Right lung (tissue), 5 donors: ENCODE data around the gene GALNT18. TPM values are rescaled to one million over a fixed set of nuclear protein-coding genes. Genes with fewer than 3 reads are reported as not detected.
A peak's percentile ranks its signal among the peaks of the same experiment; 100 is the strongest.

Source experiments
- DNase-seq, 2 donors: peaks; one replicate each; pipeline ENCODE4 v3.0.0-alpha.2; 2013
- polyA plus RNA-seq, 5 donors: library from polyadenylated mRNA; unstranded; fragments of 120-200 nt; gene quantifications; one replicate each; pipeline versions ENCODE4 v1.2.1 to v1.2.3, GENCODE V29; 2013; ENCODE audit warnings: inconsistent platforms in 1 of 5, low replicate concordance in 1 of 5; ENCODE audit not compliant: insufficient read length in 5 of 5, insufficient read depth in 1 of 5

GALNT18 gene
- polyA plus RNA-seq, 5 donors, result 18.0 to 26.8 (median 20.7) TPM

- no peak for DNase-seq
Measured at GRCh38 chr11:11628651-11629050, 6.8 kb upstream of the GALNT18 start.

DNA sequence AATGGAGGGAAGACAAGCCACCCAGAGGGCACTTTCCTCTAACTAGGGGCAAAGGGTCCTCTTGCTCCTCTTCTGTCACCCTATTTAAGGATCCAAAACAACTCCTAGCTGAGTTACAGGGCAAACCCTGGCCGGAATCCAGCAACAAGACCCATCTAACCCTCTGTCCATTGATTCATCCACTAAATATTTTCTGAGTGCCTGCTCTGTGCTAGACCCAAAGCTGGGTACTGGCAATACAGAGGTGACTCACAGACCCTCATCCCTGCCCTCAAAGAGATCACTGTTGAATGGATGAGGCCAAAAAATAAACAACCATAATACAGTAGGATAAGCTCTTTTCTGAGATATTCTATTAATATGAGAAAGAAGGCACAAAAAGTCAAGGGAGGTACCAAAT lies 4.3 kb upstream of the GALNT18 start:
- DNase-seq, result no peak

- no peak for DNase-seq
Measured at GRCh38 chr11:11624926-11625325, 3.1 kb upstream of the GALNT18 start.

GRCh38 chr11:11624204-11624603 lies 2.4 kb upstream of the GALNT18 start:
- no peak for DNase-seq

GRCh38 chr11:11622772-11623171 lies 967 bp upstream of the GALNT18 start:
- no peak for DNase-seq

GRCh38 chr11:11622340-11622706 lies 518 bp upstream of the GALNT18 start:
- no peak for DNase-seq

DNA sequence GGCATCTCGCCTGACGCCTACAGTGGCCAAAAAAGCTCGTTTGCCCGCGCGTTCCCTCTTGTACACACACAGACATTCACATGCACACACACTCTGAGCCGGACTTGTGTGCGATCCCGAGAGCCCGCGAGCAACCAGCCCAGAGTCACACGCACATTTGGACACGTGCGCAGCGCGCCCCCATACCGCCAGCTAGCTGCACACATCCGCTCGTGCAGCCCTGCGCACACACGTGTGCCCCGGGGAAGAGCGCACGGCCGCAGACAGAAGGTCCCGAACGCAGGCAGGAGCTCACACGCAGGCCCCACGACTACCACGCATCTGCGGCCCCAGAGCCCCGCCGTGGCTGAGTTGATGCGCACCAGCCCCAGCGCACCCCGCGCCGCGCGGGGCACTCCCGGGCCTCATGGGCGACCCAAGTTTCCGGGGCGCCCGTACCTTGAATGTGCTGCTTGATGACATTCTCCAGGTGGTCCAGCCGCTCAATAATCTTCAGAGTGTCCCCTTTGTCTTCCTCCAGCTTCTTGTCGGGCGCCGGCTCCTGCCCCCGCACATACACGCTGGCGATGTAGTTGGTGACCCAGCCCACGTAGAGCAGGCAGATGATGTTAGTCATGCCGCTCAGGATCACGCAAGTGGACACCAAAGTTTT lies 758 bp downstream of the GALNT18 start:
- DNase-seq, result peak; percentile 44 to 48

DNA sequence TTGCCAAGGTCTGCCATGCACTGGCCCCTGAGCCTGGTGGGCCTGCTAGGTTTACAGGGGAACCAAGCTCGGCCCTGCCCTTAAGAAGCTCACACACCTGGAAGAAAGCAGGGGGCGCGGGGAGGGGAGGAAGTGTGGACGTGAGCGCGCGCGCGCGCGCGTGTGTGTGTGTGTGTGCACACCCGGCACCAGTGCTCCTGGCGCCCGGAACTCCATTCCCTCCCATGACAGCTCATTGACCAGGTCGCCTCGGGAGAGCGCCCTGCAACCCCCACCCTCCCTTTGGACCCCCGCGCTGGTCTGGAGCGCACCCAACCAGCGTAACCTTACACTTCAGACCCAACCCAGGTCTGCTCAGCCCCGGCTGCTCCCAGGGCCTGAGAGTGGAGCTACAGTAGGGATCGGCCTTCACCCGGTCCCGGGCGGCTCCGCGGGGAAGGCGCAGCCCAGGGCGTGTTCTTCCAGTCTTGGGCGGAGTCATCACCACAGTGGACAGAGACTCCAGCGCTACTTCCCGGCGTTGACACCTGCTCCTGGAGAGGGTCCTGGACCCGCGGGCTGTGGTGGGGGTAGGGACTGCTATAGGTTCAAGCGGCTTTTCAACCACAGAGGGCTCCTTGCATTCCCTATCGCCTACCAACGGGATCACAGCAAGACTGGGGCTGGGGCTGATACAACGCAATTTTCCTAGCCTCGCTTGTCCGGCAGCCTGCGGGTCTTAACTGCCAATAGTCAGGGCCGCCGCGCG lies 1.5 kb downstream of the GALNT18 start:
- peak in 1 of 2 donors; percentile 24 for DNase-seq

DNA sequence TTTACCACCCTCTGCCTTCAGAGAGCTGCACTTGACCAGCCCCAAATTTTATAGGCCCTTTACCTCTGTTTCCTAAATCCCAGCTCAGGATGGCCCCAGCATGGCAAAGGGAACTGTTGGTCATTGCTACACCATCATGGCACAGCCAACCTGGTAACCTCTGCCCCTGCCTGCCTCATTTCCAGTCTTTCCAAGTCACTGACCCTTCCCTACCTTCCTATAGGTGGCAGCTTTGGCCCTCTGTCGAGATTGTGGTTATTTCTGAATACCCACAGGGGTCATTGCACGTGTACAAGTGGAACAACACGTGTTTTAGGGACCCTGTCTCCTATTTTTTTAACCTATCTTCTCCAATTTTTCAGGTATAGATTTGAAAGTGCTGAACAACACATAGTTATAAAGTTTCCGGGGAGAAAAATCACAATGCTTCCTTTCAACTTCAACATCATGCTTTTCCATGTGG lies 2.8 kb downstream of the GALNT18 start:
- DNase-seq, result no peak

GRCh38 chr11:11615086-11615485 lies 6.7 kb downstream of the GALNT18 start:
- no peak for DNase-seq

DNA sequence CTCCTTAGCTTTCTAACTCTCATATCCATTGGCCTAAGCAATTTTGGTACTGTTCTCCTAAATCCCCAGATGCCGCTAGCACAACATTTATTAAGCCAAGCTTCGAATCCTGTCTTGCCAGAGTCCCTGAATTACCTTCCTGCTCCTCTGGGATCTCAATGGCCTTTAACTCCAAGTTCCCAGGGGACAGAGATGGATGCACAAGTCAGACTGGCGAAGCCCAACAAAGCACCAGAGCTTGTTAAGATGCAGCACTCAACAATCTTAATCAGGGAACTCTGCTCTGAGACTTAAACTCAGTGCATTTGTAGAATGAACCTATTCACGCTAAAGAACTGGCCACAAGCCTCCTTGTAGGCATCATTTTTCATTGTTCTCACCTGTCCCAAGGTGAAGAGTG lies 9.4 kb downstream of the GALNT18 start:
- DNase-seq, result no peak

DNA sequence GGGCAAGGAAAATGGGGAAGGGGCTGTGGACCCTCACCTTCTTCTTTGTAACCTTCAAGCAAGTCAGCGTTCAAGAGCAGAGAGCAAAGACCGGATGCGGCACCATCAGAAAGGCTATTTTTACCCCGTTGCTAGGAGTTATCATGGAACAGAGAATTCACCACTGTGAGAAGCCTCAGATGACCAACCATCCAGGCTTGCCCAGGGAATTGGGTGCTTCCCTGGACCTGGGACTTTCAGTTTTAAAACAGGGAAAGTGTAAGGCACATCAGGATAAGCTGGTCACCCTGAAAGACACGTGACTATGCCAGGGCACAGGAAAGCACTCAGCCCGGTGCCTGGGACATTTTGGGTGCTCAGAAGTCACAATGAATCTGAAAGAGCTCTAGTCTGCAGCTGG lies 10.4 kb downstream of the GALNT18 start:
- no peak for DNase-seq

- no peak for DNase-seq
Measured at GRCh38 chr11:11608783-11609232, 13.0 kb downstream of the GALNT18 start.

GRCh38 chr11:11607772-11608171 lies 14.0 kb downstream of the GALNT18 start:
- DNase-seq, result no peak

GRCh38 chr11:11605821-11606450 lies 15.9 kb downstream of the GALNT18 start:
- DNase-seq, result no peak

GRCh38 chr11:11605181-11605580 lies 16.6 kb downstream of the GALNT18 start:
- DNase-seq, result no peak

DNA sequence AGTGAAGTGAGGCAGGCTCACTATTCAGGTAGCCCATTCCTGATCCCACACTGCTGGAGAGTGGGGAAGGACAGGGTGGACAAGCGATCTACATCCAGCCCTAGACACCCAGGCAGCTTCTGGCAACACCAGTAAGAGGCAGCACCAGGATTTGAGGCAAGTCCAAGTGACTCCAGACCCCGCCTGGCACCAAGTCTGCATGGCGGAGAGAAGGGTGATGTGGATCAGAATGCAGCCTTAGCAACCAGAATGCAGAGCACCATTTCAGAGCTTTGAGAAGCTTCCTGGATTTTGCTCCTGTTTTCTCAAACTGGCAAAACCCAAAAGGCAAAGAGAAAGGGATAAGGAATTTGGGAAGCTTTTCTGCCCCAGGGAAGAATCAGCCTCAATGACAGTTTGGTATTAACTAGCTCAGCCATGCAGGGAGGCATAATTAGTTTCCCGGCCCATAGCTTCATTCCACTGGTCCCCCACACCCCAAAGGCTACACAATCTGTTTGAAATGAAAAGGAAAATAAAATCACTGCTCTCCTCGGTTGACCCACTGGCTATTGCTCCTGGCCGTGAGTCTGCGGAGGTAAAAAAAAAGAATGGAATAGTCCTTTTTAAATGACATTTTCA lies 17.3 kb downstream of the GALNT18 start:
- no peak for DNase-seq

- DNase-seq, result no peak
Measured at GRCh38 chr11:11602011-11602410, 19.8 kb downstream of the GALNT18 start.

- DNase-seq, result no peak
Measured at GRCh38 chr11:11600288-11600687, 21.5 kb downstream of the GALNT18 start.

DNA sequence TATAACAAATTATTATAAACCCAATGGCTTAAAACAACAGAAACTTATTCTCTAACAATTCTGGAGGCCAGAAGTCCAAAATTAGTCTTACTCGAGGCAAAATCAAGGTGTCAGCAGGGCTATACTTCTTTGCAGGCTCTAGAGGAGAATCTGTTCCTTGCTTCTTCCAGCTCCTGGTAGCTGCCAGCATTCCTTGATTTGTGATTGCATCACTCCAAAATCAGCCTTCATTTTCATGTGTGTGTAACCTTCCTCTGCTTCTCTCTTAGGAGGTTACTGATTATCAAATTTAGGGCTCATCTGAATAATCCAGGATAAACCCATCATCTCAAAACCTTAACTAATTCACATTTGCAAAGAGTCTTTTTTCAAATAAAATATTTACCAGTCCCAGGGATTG lies 23.6 kb downstream of the GALNT18 start:
- DNase-seq, result no peak

- no peak for DNase-seq
Measured at GRCh38 chr11:11594162-11594561, 27.6 kb downstream of the GALNT18 start.

- DNase-seq, result no peak
Measured at GRCh38 chr11:11592146-11592684, 29.6 kb downstream of the GALNT18 start.
